HepG2 (cell line): Measurements from ENCODE around the gene PNKP. TPM values are rescaled to one million over a fixed set of nuclear protein-coding genes. Genes with fewer than 3 reads are reported as not detected.

ENCODE experiments used
- ATAC-seq: fragments of 200-7000 bp; cut with Tn5 transposase; 3 replicates; pipeline ENCODE4 v1.9.1; 2020; ENCODE audit warnings: mild to moderate bottlenecking, moderate library complexity
- BruUV-seq: library from RNA; stranded (reverse); fragments of 400-500 nt; replicated peaks from 2 replicates; lab custom pipeline; 2021; lab: Mats Ljungman, UMichigan
- CTCF ChIA-PET: fragments of 300-600 bp; formaldehyde crosslinking; extraction: SDS; loops from one replicate; lab custom pipeline; 2021; ENCODE audit warnings: low total read pairs, inconsistent platforms, low intra/inter-chr PET ratio; lab: Yijun Ruan, JAX
- POLR2A ChIA-PET: fragments of 350-600 bp; sonication (Branson Sonifier 250); formaldehyde crosslinking; loops from one replicate; lab custom pipeline; 2020; ENCODE audit warnings: antibody characterized with exemption, inconsistent platforms; lab: Yijun Ruan, JAX
- DNase-seq: peaks from one replicate; pipeline ENCODE4 v3.0.0-alpha.2; 2015; ENCODE audit warnings: low spot score
- FAIRE-seq: peaks from 3 replicates; lab custom pipeline; 2011; peaks lifted over from hg19 to GRCh38; lab: Jason Lieb, UNC
- H2AFZ ChIP-seq: one replicate; pipeline ENCODE4 v1.6.1; 2011; ENCODE audit warnings: low read length, inconsistent platforms
- H3K27ac ChIP-seq: fragments of 300-600 bp; 3 replicates; pipeline ENCODE4 v1.8.0; 2011; ENCODE audit warnings: mixed run types, mild to moderate bottlenecking, mixed read lengths, low read length, inconsistent platforms; ENCODE audit not compliant: insufficient read depth; ENCODE audit errors: extremely low read length
- H3K27me3 ChIP-seq, 2 experiments: fragments of 200-600 bp in 1 of 2; 2 replicates in 1 of 2; 3 replicates in 1 of 2; pipeline versions ENCODE4 v1.6.0 to v1.8.0; 2011; ENCODE audit warnings: low read length in 2 of 2, mild to moderate bottlenecking in 2 of 2, moderate library complexity in 2 of 2, inconsistent platforms in 1 of 2; ENCODE audit not compliant: insufficient read depth in 2 of 2, control insufficient read depth in 1 of 2
- H3K36me3 ChIP-seq, 2 experiments: fragments of 200-600 bp in 1 of 2; replicated peaks in 1 of 2; 2 replicates in 1 of 2; 3 replicates in 1 of 2; pipeline versions ENCODE4 v1.5.1 to v1.8.0; 2011; ENCODE audit warnings: low read length in 2 of 2, inconsistent platforms in 1 of 2; ENCODE audit not compliant: insufficient read depth in 2 of 2, control insufficient read depth in 1 of 2
- H3K4me1 ChIP-seq: 2 replicates; pipeline ENCODE4 v1.5.1; 2012; ENCODE audit warnings: low read length, inconsistent platforms; ENCODE audit not compliant: insufficient read depth
- H3K4me2 ChIP-seq: 2 replicates; pipeline ENCODE4 v1.6.0; 2011; ENCODE audit warnings: low read depth, low read length, inconsistent platforms
- H3K4me3 ChIP-seq, 3 experiments: fragments of 200-600 bp in 1 of 3; sonication (generic), shearing (Covaris generic) in 1 of 3; replicated peaks in 1 of 3; 2 replicates each; pipeline ENCODE4 v1.5.1; 2011 to 2016; ENCODE audit warnings: low read length in 3 of 3, inconsistent platforms in 2 of 3, low read depth in 2 of 3, mild to moderate bottlenecking in 2 of 3, control low read depth in 1 of 3, mixed read lengths in 1 of 3; ENCODE audit not compliant: insufficient read depth in 1 of 3
- H3K79me2 ChIP-seq: one replicate; pipeline ENCODE4 v1.6.1; 2011; ENCODE audit warnings: low read length, inconsistent platforms; ENCODE audit not compliant: insufficient read depth
- H3K9ac ChIP-seq: 2 replicates; pipeline ENCODE4 v1.6.0; 2011; ENCODE audit warnings: mild to moderate bottlenecking, low read depth, low read length, inconsistent platforms; ENCODE audit not compliant: insufficient read depth
- H3K9me3 ChIP-seq: 2 replicates; pipeline ENCODE4 v1.5.1; 2012; ENCODE audit warnings: mild to moderate bottlenecking, low read length
- H4K20me1 ChIP-seq: 2 replicates; pipeline ENCODE4 v1.6.0; 2011; ENCODE audit warnings: inconsistent platforms, mild to moderate bottlenecking, low read length, moderate library complexity; ENCODE audit not compliant: insufficient read depth
- AGO1 ChIP-seq: fragments of 200-400 bp; formaldehyde crosslinking; IDR thresholded peaks from 2 replicates; pipeline ENCODE4 v1.6.1; 2017; ENCODE audit warnings: mild to moderate bottlenecking, low read depth, low read length, moderate library complexity; ENCODE audit not compliant: poor library complexity, severe bottlenecking
- GPN1 ChIP-seq: sonication (generic); formaldehyde crosslinking; IDR thresholded peaks from 2 replicates; pipeline ENCODE4 v1.5.1; 2020; ENCODE audit warnings: missing genetic modification reagents, borderline replicate concordance
- HDAC2 ChIP-seq: sonication (generic); formaldehyde crosslinking; IDR thresholded peaks from 2 replicates; pipeline ENCODE4 v1.4.0; 2020; ENCODE audit warnings: missing genetic modification reagents
- HES4 ChIP-seq: sonication (generic); formaldehyde crosslinking; IDR thresholded peaks from 2 replicates; pipeline ENCODE4 v1.9.0; 2021; ENCODE audit warnings: mild to moderate bottlenecking, missing genetic modification reagents, borderline replicate concordance
- NBN ChIP-seq: fragments of 450-650 bp; conservative IDR thresholded peaks from 2 replicates; pipeline ENCODE4 v1.6.1; 2017
- PATZ1 ChIP-seq: sonication (generic); formaldehyde crosslinking; IDR thresholded peaks from 2 replicates; pipeline ENCODE4 v1.4.0; 2020; ENCODE audit warnings: missing genetic modification reagents
- POLR2AphosphoS5 ChIP-seq: IDR thresholded peaks from 2 replicates; pipeline ENCODE4 v1.6.1; 2012; ENCODE audit warnings: low read depth, low read length
- RELA ChIP-seq: sonication (generic); formaldehyde crosslinking; IDR thresholded peaks from 2 replicates; pipeline ENCODE4 v1.4.0; 2020; ENCODE audit warnings: missing genetic modification reagents
- RFX3 ChIP-seq: IDR thresholded peaks from 2 replicates; pipeline ENCODE4 v1.6.1; 2016; ENCODE audit warnings: missing biosample characterization, missing genetic modification reagents
- SYNCRIP ChIP-seq: fragments of 200-400 bp; formaldehyde crosslinking; IDR thresholded peaks from 2 replicates; pipeline ENCODE4 v1.6.1; 2018; ENCODE audit warnings: mild to moderate bottlenecking, low read depth, low read length; ENCODE audit not compliant: insufficient read depth
- ZBTB38 ChIP-seq: sonication (generic); formaldehyde crosslinking; IDR thresholded peaks from 2 replicates; pipeline ENCODE4 v1.5.1; 2020; ENCODE audit warnings: mild to moderate bottlenecking, missing genetic modification reagents
- ZNF18 ChIP-seq: sonication (generic); formaldehyde crosslinking; IDR thresholded peaks from 2 replicates; pipeline ENCODE4 v1.8.0; 2022; ENCODE audit warnings: mild to moderate bottlenecking, missing genetic modification reagents; ENCODE audit not compliant: insufficient replicate concordance
- ZNF776 ChIP-seq: sonication (generic); formaldehyde crosslinking; IDR thresholded peaks from 2 replicates; pipeline ENCODE4 v1.4.0; 2020; ENCODE audit warnings: mild to moderate bottlenecking, missing genetic modification reagents
- ZNF800 ChIP-seq: sonication (generic); formaldehyde crosslinking; IDR thresholded peaks from 2 replicates; pipeline ENCODE4 v1.4.0; 2020; ENCODE audit warnings: missing genetic modification reagents
- WGBS: methylation state at CpG from one replicate; pipeline ENCODE4 v1.1.6; 2017; ENCODE audit warnings: low lambda C conversion rate; 5-methylcytosine and 5-hydroxymethylcytosine counted together
- in situ Hi-C: cut with HindIII; loops from 2 replicates; pipeline ENCODE4 v1.10.0; 2017; ENCODE audit warnings: low pct_unique_long_range_greater_than_20kb; ENCODE audit not compliant: extremely low pct_ligation_motif_present
- intact Hi-C: fragments of 100-400 bp; cut with micrococcal nuclease; formaldehyde crosslinking; loops from one replicate; pipeline ENCODE4 v1.10.0; 2022; ENCODE audit not compliant: unreplicated experiment
- polyA plus RNA-seq, 8 experiments: library from polyadenylated mRNA; depleted of rRNA in 3 of 8; stranded (reverse) in 7 of 8; unstranded in 1 of 8; fragments of >200 nt; fragmentation: Illumina TruSeq in 4 of 8; extraction: Trizol in 4 of 8; gene quantifications; 2 replicates each; pipeline versions ENCODE4 v1.2.1 to v1.2.3, GENCODE V29; 2011 to 2016; ENCODE audit warnings: low read depth in 4 of 8, missing spikeins in 1 of 8, mixed read lengths in 1 of 8; ENCODE audit not compliant: insufficient read depth in 1 of 8
- total RNA-seq, 5 experiments: library from RNA; depleted of rRNA; stranded (reverse); fragments of >200 nt; fragmentation: Illumina TruSeq; extraction: Trizol; gene quantifications; 2 replicates each; pipeline ENCODE4 v1.2.3, GENCODE V29; 2016; ENCODE audit warnings: low read depth in 1 of 5

The PNKP gene
- total and polyA plus RNA-seq, 2 of the 13 experiments (the other 11 are each of a cell fraction or from before 2014, with no cell fraction given) = 12.7 to 27.1 TPM

- in situ Hi-C loops = no loop called here
- BruUV-seq = no TSS peak
- TF ChIP-seq NBN = no peak
- TF ChIP-seq AGO1 = peak; percentile 67
- no peak for TF ChIP-seq SYNCRIP
- TF ChIP-seq ZBTB38 (CRISPR knock-in tag) = 0 out of 2 replicates have a peak, but pooled peaks have one; percentile 35
- no peak for TF ChIP-seq ZNF18 (CRISPR knock-in tag)
- TF ChIP-seq PATZ1 (CRISPR knock-in tag) = peak; percentile 59
- no peak for TF ChIP-seq POLR2AphosphoS5
- TF ChIP-seq RFX3 (CRISPR knock-in tag) = no peak
- TF ChIP-seq HDAC2 (CRISPR knock-in tag) = 0 out of 2 replicates have a peak, but pooled peaks have one; percentile 13
- 0 out of 2 replicates have a peak, but pooled peaks have one; percentile 18 for TF ChIP-seq ZNF800
- TF ChIP-seq ZNF776 (CRISPR knock-in tag) = no peak
- TF ChIP-seq HES4 (CRISPR knock-in tag) = no peak
- TF ChIP-seq RELA (CRISPR knock-in tag) = no peak
- TF ChIP-seq GPN1 (CRISPR knock-in tag) = no peak
These were observed 15.7 kb downstream of the PNKP start for GRCh38 chr19:49851456-49852259.

More at GRCh38 chr19:49851456-49852259, 15.7 kb downstream of the PNKP start:
- H3K9ac ChIP-seq = peak overlapping the region; percentile 96
- CTCF ChIA-PET = no interaction called here
- H3K9me3 ChIP-seq = no peaks in the 10 kb centered on the region
- POLR2A ChIA-PET = interaction anchor here (0.6 to 3.1 kb wide), 8 partner anchors 13 to 166 kb away, joined by 3 to 29 read pairs (median 12); partner anchors contain the start of genes AKT1S1, ATF5, NUP62 and PNKP
- no peak overlapping the region for H2AFZ ChIP-seq
- H3K27me3 ChIP-seq = no peaks in the 10 kb centered on the region; a peak in 1 of 5 replicates
- 6% methylated on average over 8 of the region's 78 CpGs for WGBS
- H3K79me2 ChIP-seq = peaks cover 24% of the 10 kb centered on the region
- H3K4me3 ChIP-seq = peak overlapping the region; percentile 89 to 93 (median 90)
- peaks cover 21 to 26% of the 10 kb centered on the region in 2 experiments; a peak in 4 of 5 replicates for H3K36me3 ChIP-seq
- H3K27ac ChIP-seq = peak overlapping the region; percentile 100
- DNase-seq = no peak
- intact Hi-C loops = no loop called here
- peaks cover 30% of the 10 kb centered on the region for H3K4me1 ChIP-seq
- no peak for ATAC-seq
- FAIRE-seq = no peak
- peak overlapping the region; percentile 89 for H3K4me2 ChIP-seq
- peaks cover 23% of the 10 kb centered on the region for H4K20me1 ChIP-seq
